ENCODE results near the gene CELF2.

DNA sequence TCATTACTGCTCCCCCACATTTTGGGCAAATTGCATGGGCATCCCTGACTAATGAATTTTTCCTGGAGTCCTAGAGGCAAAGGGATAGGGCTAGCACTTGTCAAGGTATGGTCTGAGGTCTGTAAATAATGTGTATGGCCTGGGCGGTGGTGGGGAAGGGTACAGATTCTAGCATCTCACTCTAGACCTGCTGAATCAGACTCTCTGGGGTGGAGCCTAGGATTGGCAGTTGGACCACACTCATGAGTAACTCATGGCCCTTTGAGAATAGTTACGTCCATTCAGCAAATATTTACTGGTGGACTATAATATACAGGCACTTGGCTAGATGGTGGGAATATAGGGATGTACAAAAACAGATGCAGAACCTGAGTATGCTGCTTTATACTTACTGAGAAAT is 118.0 kb downstream of the CELF2 start:
- TF ChIP-seq, protein P1, sequence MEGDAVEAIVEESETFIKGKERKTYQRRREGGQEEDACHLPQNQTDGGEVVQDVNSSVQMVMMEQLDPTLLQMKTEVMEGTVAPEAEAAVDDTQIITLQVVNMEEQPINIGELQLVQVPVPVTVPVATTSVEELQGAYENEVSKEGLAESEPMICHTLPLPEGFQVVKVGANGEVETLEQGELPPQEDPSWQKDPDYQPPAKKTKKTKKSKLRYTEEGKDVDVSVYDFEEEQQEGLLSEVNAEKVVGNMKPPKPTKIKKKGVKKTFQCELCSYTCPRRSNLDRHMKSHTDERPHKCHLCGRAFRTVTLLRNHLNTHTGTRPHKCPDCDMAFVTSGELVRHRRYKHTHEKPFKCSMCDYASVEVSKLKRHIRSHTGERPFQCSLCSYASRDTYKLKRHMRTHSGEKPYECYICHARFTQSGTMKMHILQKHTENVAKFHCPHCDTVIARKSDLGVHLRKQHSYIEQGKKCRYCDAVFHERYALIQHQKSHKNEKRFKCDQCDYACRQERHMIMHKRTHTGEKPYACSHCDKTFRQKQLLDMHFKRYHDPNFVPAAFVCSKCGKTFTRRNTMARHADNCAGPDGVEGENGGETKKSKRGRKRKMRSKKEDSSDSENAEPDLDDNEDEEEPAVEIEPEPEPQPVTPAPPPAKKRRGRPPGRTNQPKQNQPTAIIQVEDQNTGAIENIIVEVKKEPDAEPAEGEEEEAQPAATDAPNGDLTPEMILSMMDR (IDR thresholded peaks at IDR 0.05): no peak
- TF ChIP-seq POLR2A (IDR thresholded peaks at IDR 0.05): no peak

Data from thyroid gland (tissue), 4 donors.